ENCODE measurements around the gene NME5.
"Not testable (repeated sequence)": the region's sequence is repeated elsewhere in the genome, so short reads cannot be mapped to it uniquely, and the experiment has no call there.

NME5 gene

GRCh38 chr5:138070026-138070425 is 69.2 kb downstream of the NME5 start:
- DNase-seq: not testable (repeated sequence)

GRCh38 chr5:138068742-138069600 is 70.3 kb downstream of the NME5 start:
- DNase-seq: peak; percentile 5

- DNase-seq: no peak
Observed at GRCh38 chr5:138067945-138068344, 71.3 kb downstream of the NME5 start.

All from KG1 (cell line).